GM12878 (cell line): ENCODE measurements around the gene RADIL. TPM values are rescaled to one million over a fixed set of nuclear protein-coding genes. Genes with fewer than 3 reads are reported as not detected.

Source experiments
- ATAC-seq: fragments of 200-7000 bp; cut with Tn5 transposase; 3 replicates; pipeline ENCODE4 v1.9.1; 2020; ENCODE audit warnings: mild to moderate bottlenecking, moderate library complexity
- BruUV-seq: library from RNA; stranded (reverse); fragments of 400-500 nt; replicated peaks from 2 replicates; lab custom pipeline; 2021; lab: Mats Ljungman, UMichigan
- CTCF ChIA-PET: fragments of 300-600 bp; sonication (Branson Sonifier 250); formaldehyde crosslinking; extraction: SDS; loops from one replicate; lab custom pipeline; 2021; ENCODE audit warnings: inconsistent platforms; lab: Yijun Ruan, JAX
- POLR2A ChIA-PET: fragments of 350-600 bp; formaldehyde crosslinking; extraction: SDS; loops from one replicate; lab custom pipeline; 2021; ENCODE audit warnings: inconsistent platforms; lab: Charles Lee
- RAD21 ChIA-PET: fragments of 300-600 bp; sonication (Branson Sonifier 250); formaldehyde crosslinking; loops from one replicate; lab custom pipeline; 2023; ENCODE audit warnings: antibody characterized with exemption; ENCODE audit not compliant: unreplicated experiment; lab: Charles Lee
- SMC1A ChIA-PET: fragments of 300-600 bp; sonication (Branson Sonifier 250); formaldehyde crosslinking; loops from one replicate; lab custom pipeline; 2023; ENCODE audit not compliant: unreplicated experiment, uncharacterized antibody; lab: Charles Lee
- DNase-seq: peaks from one replicate; pipeline ENCODE4 v3.0.0-alpha.2; 2011; ENCODE audit warnings: low read depth, low spot score
- FAIRE-seq: peaks from 3 replicates; lab custom pipeline; 2011; peaks lifted over from hg19 to GRCh38; lab: Jason Lieb, UNC
- H2AFZ ChIP-seq: 2 replicates; pipeline ENCODE4 v1.6.0; 2011; ENCODE audit warnings: low read depth, low read length, control low read depth; ENCODE audit not compliant: control insufficient read depth
- H3K27ac ChIP-seq: 2 replicates; pipeline ENCODE4 v1.5.1; 2011; ENCODE audit warnings: control low read depth; ENCODE audit not compliant: control insufficient read depth, insufficient read depth
- H3K27me3 ChIP-seq, 2 experiments: replicated peaks in 1 of 2; 2 replicates each; pipeline versions ENCODE4 v1.6.0 to v1.6.1; 2011; ENCODE audit warnings: low read length in 1 of 2; ENCODE audit not compliant: control insufficient read depth in 2 of 2, insufficient read depth in 2 of 2
- H3K36me3 ChIP-seq, 2 experiments: 2 replicates each; pipeline ENCODE4 v1.5.1; 2011; ENCODE audit warnings: low read length in 1 of 2; ENCODE audit not compliant: control insufficient read depth in 2 of 2, insufficient read depth in 2 of 2
- H3K4me1 ChIP-seq: 2 replicates; pipeline ENCODE4 v1.6.1; 2011; ENCODE audit warnings: mild to moderate bottlenecking, low read length, moderate library complexity, mixed read lengths; ENCODE audit not compliant: control insufficient read depth, insufficient read depth
- H3K4me2 ChIP-seq: 2 replicates; pipeline ENCODE4 v1.6.0; 2011; ENCODE audit warnings: control low read depth; ENCODE audit not compliant: control insufficient read depth, insufficient read depth
- H3K4me3 ChIP-seq: fragments of 200-600 bp; sonication (generic); 2 replicates; pipeline ENCODE4 v1.5.1; 2016
- H3K79me2 ChIP-seq: 2 replicates; pipeline ENCODE4 v1.6.0; 2011; ENCODE audit warnings: low read length; ENCODE audit not compliant: control insufficient read depth, insufficient read depth
- H3K9ac ChIP-seq: 2 replicates; pipeline ENCODE4 v1.8.0; 2011; ENCODE audit warnings: low read length, control low read depth, mixed read lengths; ENCODE audit not compliant: control insufficient read depth, insufficient read depth
- H3K9me3 ChIP-seq: replicated peaks from 3 replicates; pipeline ENCODE4 v1.5.1; 2011; ENCODE audit warnings: mild to moderate bottlenecking, low read length; ENCODE audit not compliant: control insufficient read depth, insufficient read depth
- H4K20me1 ChIP-seq: 2 replicates; pipeline ENCODE4 v1.6.0; 2011; ENCODE audit not compliant: control insufficient read depth, insufficient read depth
- ASH2L ChIP-seq: fragments of 300-600, 200-600 bp; sonication (generic); IDR thresholded peaks from 2 replicates; pipeline ENCODE4 v1.6.1; 2017; ENCODE audit warnings: low read depth, mild to moderate bottlenecking, borderline replicate concordance
- BCLAF1 ChIP-seq: fragments of 450-650 bp; IDR thresholded peaks from 2 replicates; pipeline ENCODE4 v1.6.1; 2017; ENCODE audit warnings: antibody characterized with exemption, mild to moderate bottlenecking, moderate library complexity
- EP300 ChIP-seq, 2 experiments: fragments of 150-350 bp in 1 of 2; IDR thresholded peaks; 2 replicates each; pipeline ENCODE4 v1.6.1; 2011 to 2012; ENCODE audit warnings: low read depth in 2 of 2, low read length in 2 of 2, borderline replicate concordance in 1 of 2, improper control_type of control experiment in 1 of 2, inconsistent platforms in 1 of 2; ENCODE audit not compliant: control insufficient read depth in 1 of 2
- GABPA ChIP-seq: IDR thresholded peaks from 2 replicates; pipeline ENCODE4 v1.6.1; 2014; ENCODE audit warnings: antibody characterized with exemption, low read depth, mild to moderate bottlenecking, inconsistent platforms
- GATAD2B ChIP-seq: fragments of 450-650 bp; conservative IDR thresholded peaks from 2 replicates; pipeline ENCODE4 v1.6.1; 2017; ENCODE audit warnings: low read depth, mild to moderate bottlenecking, moderate library complexity
- IRF3 ChIP-seq: fragments of 450-650 bp; IDR thresholded peaks from 2 replicates; pipeline ENCODE4 v1.6.1; 2014; ENCODE audit warnings: mild to moderate bottlenecking
- MTA2 ChIP-seq: fragments of 450-650 bp; IDR thresholded peaks from 2 replicates; pipeline ENCODE4 v1.6.1; 2016; ENCODE audit warnings: low read depth, mild to moderate bottlenecking, moderate library complexity
- NFYA ChIP-seq: IDR thresholded peaks from 2 replicates; pipeline ENCODE4 v1.6.1; 2011; ENCODE audit warnings: low read depth, mild to moderate bottlenecking, low read length, improper control_type of control experiment, borderline replicate concordance
- NFYB ChIP-seq: IDR thresholded peaks from 2 replicates; pipeline ENCODE4 v1.6.1; 2011; ENCODE audit warnings: low read depth, mild to moderate bottlenecking, low read length, improper control_type of control experiment, moderate library complexity; ENCODE audit not compliant: insufficient read depth
- PAX8 ChIP-seq: fragments of 450-650 bp; IDR thresholded peaks from 2 replicates; pipeline ENCODE4 v1.6.1; 2017; ENCODE audit warnings: mild to moderate bottlenecking, moderate library complexity
- PBX3 ChIP-seq: IDR thresholded peaks from 2 replicates; pipeline ENCODE4 v1.6.1; 2011; ENCODE audit warnings: mild to moderate bottlenecking, low read depth, low read length, moderate library complexity; ENCODE audit not compliant: insufficient replicate concordance
- RCOR1 ChIP-seq: conservative IDR thresholded peaks from 2 replicates; pipeline ENCODE4 v1.6.1; 2012; ENCODE audit warnings: low read depth, low read length, improper control_type of control experiment
- TARDBP ChIP-seq: IDR thresholded peaks from 2 replicates; pipeline ENCODE4 v1.6.1; 2016; ENCODE audit warnings: borderline replicate concordance
- USF1 ChIP-seq: IDR thresholded peaks from 2 replicates; pipeline ENCODE4 v1.6.1; 2011; ENCODE audit warnings: borderline replicate concordance, low read depth, mild to moderate bottlenecking, moderate library complexity, mixed read lengths, low read length; ENCODE audit not compliant: insufficient read depth; ENCODE audit errors: extremely low read length
- ZNF384 ChIP-seq: IDR thresholded peaks from 2 replicates; pipeline ENCODE4 v1.6.1; 2012; ENCODE audit warnings: low read depth, mild to moderate bottlenecking, low read length, improper control_type of control experiment, borderline replicate concordance
- WGBS: methylation state at CpG from one replicate; pipeline ENCODE4 v1.1.6; 2016; ENCODE audit warnings: low lambda C conversion rate; ENCODE audit not compliant: insufficient replicate concordance, insufficient coverage; ENCODE audit errors: missing lambda C conversion rate; 5-methylcytosine and 5-hydroxymethylcytosine counted together
- in situ Hi-C: fragments of 300-500 bp; cut with MboI; formaldehyde crosslinking; loops from 9 replicates; pipeline ENCODE4 v1.14.3; 2018; ENCODE audit warnings: mixed read lengths
- intact Hi-C: fragments of 100-400 bp; cut with micrococcal nuclease; formaldehyde crosslinking; loops from one replicate; pipeline ENCODE4 v1.14.2; 2022; ENCODE audit not compliant: unreplicated experiment
- polyA plus RNA-seq, 11 experiments: library from polyadenylated mRNA; depleted of rRNA in 4 of 11; unstranded in 6 of 11; stranded (reverse) in 5 of 11; fragments of >200 nt; fragmentation: Nextera tagmentation in 4 of 11; fragmentation: Illumina TruSeq in 1 of 11; extraction: Ambion mirVana in 4 of 11; extraction: Trizol in 1 of 11; gene quantifications; 1 replicate in 1 of 11; 2 replicates in 10 of 11; pipeline versions ENCODE4 v1.2.1 to v1.2.3, GENCODE V29; 2011 to 2016; ENCODE audit warnings: inconsistent platforms in 2 of 11, missing spikeins in 2 of 11, low read depth in 1 of 11
- total RNA-seq, 4 experiments: library from RNA; depleted of rRNA in 3 of 4; stranded (reverse); fragments of >200 nt in 3 of 4; fragmentation: Illumina TruSeq in 1 of 4; extraction: Trizol in 1 of 4; gene quantifications; 2 replicates each; pipeline versions ENCODE4 v1.2.1 to v1.2.3, GENCODE V29; 2013 to 2021

Gene RADIL
- total and polyA plus RNA-seq, 10 of the 15 experiments (the other 5 are each of a cell fraction or from before 2014, with no cell fraction given) = 0.05 to 0.06 TPM; not detected in 8

GRCh38 chr7:4817178-4817901 is 66.2 kb downstream of the RADIL start (continued):
- TF ChIP-seq PBX3 (no peak), RCOR1 (no peak), EP300 (IDR thresholded peaks at IDR 0.05; ENCODE audit: borderline replicate concordance in 1 of 2, control insufficient read depth in 1 of 2, low read depth in 2 of 2, low read length in 2 of 2) (no peak), ZNF384 (no peak), ASH2L (no peak)

- ATAC-seq (no peak), DNase-seq (no peak), FAIRE-seq (no peak)
- 75% methylated on average over 23 of the region's 26 CpGs for WGBS
- H3K9ac ChIP-seq = no peak overlapping the region
- no peaks in the 10 kb centered on the region for H3K4me1 ChIP-seq
- in situ Hi-C loops (no loop called here), intact Hi-C loops (no loop called here)
- H3K4me2 ChIP-seq = no peak overlapping the region
- no peaks in the 10 kb centered on the region for H3K36me3 ChIP-seq
- ChIA-PET CTCF (no interaction called here), SMC1A (no interaction called here), RAD21 (no interaction called here), POLR2A (no interaction called here)
- no peaks in the 10 kb centered on the region for H3K79me2 ChIP-seq
- H3K27ac ChIP-seq = no peak overlapping the region
- no peak overlapping the region for H3K4me3 ChIP-seq
- H4K20me1 ChIP-seq = no peaks in the 10 kb centered on the region
- no peak overlapping the region for H2AFZ ChIP-seq
- no peaks in the 10 kb centered on the region; the same call in 2 of the 3 replicates for H3K9me3 ChIP-seq
- no peaks in the 10 kb centered on the region for H3K27me3 ChIP-seq
- no TSS peak for BruUV-seq
- no peak for TF ChIP-seq MTA2
- TF ChIP-seq GATAD2B = no peak
- TF ChIP-seq GABPA = no peak
- TF ChIP-seq IRF3 = no peak
- no peak for TF ChIP-seq TARDBP
- TF ChIP-seq NFYA = no peak
- no peak for TF ChIP-seq PAX8
- TF ChIP-seq NFYB = no peak
- no peak for TF ChIP-seq USF1
- TF ChIP-seq BCLAF1 = no peak
These were observed 67.0 kb downstream of the RADIL start for GRCh38 chr7:4816419-4817080.
